HG02885 (cell line): ENCODE results near the gene NAA40.
"Not testable (repeated sequence)": the region's sequence is repeated elsewhere in the genome, so short reads cannot be mapped to it uniquely, and the experiment has no call there.

Source experiments
- ATAC-seq: cut with Tn5 transposase; IDR thresholded peaks from one replicate; pipeline ENCODE4 v1.9.1; 2021; ENCODE audit warnings: mild to moderate bottlenecking; ENCODE audit not compliant: unreplicated experiment, poor library complexity

NAA40 gene

DNA sequence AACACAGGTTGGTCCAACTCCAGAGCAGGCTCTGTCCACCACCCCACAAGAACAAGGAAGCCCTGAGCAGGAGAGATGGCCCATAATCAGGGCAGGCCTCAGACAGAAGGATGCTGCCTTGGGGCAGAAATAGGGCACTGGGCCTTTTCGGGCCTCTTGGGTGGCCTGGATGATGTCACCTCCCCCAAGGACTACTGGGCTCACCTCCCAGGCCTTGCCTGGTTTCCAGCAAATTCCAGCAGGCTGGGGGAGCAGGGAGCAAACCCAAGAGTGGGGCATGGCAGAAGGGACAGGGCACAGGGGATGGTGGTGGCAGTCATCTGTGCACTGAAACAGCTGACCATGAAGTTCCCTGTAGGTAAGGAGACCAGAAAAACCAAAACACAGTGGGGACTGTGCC lies 5.3 kb upstream of the NAA40 start:
- no peak for ATAC-seq

DNA sequence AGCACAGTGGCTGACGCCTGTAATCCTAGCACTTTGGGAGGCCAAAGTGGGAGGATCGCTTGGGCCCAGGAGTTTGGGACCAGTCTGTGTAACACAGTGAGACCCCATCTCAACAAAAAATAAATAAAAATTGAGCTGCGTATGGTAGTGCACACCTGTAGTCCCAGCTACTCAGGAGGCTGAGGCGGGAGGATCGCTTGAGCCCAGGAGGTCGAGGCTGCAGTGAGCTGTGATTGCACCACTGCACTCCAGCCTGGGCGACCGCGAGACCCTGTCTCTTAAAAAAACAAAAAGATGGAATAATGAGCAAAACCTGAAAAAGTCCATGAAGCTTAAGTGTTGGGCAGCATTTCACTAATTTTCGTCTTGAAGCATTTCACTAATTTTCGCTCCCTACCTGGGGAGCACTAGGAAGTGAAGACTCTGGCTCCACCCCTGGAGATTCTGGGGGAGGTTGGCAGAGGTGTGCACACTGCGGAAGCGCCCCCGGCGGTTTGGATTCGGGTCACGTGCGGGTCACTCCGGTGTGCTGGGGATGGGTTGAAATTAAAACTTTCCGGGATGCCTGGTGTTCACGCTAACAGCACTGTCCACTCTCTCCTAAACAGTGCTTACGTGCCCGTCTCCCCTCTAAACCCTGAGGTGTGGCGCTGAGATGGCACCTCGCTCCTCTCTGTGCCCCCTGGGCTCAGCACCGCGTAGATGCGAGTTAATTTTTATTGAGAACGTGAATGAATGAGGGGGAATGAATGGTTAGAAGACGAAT lies 906 bp upstream of the NAA40 start:
- peak; percentile 14 for ATAC-seq

DNA sequence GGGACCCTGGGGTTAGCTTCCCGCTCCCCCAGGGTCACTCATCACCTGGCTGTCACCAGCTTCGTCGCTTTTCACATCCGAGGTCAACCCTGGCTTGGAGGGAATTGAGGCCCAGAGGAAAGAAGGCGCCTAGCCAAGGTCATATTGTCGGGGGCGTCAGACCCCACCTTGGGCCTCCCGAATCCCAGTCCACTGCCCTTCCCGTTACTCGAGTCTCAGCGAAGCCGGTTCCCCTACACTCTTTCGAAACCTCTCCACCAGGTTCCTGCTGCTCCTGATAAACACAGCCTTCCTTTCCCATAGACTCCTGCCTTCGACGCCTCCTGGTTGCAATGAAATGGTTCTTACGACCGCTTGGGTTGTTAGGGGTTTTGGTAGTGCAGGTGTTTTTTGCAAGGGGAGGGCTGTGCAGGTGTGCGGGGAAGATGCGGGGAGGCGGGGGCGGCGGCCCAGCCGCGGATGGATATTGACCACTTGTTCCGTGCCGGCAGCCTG lies 642 bp downstream of the NAA40 start:
- no peak for ATAC-seq

DNA sequence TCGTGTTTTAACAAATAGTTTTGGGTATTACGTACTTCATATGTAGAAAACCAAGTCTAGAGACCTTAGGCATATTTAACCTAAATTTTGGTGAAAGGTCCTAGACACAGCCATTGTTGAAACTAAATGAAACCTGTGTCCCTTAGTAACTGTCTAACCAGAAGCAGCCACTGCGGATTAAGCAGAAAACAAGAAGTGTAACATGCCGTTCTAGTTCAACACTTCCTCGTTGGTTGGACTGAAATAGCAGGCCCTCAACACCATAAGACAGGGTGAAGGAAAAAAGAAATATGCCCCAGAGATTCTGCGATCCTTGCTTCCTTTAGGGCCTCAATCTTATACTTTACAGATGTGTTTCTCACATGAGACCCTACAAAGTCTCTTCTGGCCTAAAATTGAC lies 2.0 kb downstream of the NAA40 start:
- no peak for ATAC-seq

DNA sequence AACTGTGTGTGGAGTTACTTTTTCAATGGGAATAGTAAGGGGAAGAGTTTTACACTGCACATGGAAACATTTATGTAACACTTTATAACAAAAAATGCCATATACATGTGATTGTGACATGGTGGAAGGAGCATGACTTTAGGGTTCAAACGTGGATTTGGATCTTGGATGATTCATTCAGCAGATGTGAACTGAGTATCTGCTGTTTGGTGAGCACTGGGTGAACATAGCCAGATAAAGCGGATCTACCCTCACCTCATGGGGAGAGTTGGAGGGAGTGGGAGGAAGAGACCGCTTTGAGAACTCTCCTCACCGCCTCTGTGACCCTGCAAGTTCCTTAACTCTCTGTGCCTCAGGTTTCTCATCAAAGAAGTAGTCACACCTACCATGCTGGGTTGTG lies 3.1 kb downstream of the NAA40 start:
- no peak for ATAC-seq

DNA sequence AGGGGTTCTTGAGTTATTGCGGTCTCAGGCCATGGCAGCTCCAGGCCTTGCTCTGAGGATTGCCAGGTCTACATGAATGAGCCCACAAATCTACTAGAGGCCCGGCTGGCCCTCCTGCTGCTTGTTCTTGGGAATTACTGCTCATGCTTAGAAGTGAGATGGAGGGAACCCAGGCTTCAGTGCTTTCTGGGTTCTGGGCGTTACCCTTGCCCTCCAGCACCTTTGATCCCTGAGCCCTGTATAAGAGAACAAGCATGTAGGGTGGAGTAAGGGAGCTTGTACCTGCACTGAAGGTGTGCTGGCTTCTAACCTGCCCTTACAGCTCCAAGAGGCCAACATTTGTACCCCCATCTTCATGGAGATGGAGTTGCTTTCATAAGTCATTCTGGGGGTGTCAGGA lies 4.0 kb downstream of the NAA40 start:
- no peak for ATAC-seq

DNA sequence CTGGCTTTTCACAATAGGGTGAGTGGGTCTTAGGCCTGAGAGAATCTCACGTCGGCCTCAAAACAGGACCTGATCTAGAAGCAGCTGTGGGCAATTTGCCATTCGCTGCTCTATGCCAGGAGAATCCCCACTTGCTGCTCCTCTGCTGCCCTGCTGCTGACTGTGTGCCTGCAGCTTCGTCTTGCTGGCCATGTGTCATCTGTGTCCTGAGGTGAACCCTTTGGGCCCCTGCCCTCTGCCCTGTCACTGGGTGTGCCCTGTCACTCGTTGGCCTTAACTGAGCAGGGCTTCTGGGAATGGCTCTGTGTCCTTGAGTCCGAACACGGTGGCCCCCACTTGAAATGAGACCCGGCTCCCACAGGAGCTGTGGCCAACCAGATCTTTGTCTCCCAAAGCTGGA lies 6.2 kb downstream of the NAA40 start:
- ATAC-seq: no peak

DNA sequence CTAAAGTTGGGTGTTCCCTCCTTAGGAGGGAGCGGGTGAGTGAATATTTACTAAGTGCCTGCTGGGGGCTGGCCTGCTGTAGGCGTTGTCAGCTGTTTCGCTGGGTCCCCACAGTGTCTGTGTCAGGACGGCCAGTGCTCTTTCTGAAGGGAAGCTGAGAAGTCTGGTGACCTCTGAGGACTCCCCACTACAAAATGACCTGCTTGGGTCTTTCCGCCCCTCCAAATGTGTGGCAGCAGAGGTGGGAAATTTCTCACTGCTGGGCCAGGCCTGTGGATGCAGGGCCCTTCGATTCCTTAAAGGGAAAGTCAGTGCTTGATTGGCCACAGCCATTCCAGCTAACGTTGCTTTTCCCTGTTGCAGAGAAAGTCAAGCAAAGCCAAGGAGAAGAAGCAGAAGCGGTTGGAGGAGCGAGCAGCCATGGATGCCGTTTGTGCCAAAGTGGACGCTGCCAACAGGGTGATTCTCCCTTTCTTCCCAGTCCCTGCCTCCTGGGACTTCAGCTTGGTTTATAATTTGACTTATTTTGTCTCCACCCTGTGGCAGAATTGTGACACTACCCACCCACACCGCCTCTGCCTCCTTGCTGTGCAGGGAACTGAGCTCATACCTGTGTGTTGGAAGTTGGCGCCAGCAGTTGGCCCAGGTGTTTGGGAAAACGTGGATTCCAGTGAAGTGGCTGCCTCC lies 6.8 kb downstream of the NAA40 start:
- peak; percentile 40 for ATAC-seq

DNA sequence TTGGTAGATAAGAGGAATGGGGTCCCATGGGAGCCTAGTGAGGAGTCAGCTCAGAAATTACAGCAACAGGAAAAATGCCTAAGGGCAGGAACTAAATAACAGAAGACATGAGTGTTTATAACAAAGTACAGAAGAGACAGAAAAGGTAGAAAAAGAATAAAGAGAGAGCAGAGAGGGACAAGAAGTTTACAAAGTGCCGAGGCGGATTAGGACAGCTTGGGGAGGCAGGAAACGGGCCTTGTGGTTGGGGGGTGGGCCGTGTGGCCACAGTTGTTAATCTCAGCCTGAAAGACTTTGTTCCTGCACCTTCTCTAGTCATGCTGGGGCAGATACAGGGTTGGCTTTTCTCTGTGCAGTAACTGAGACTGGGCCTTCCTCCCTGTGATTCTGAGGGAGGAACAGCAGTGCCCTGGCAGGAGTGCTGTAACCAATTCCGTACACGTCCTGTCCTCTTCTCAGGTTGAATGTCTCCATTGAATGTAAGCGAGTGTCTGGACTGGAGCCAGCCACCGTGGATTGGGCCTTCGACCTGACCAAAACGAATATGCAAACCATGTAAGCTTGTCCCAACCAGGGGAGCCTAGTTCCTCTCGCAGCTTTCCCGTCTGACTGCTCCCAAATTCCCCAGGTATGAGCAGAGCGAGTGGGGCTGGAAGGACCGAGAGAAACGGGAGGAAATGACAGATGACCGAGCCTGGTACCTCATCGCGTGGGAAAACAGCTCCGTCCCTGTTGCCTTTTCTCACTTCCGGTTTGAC lies 13.2 kb downstream of the NAA40 start:
- ATAC-seq: peak; percentile 62

DNA sequence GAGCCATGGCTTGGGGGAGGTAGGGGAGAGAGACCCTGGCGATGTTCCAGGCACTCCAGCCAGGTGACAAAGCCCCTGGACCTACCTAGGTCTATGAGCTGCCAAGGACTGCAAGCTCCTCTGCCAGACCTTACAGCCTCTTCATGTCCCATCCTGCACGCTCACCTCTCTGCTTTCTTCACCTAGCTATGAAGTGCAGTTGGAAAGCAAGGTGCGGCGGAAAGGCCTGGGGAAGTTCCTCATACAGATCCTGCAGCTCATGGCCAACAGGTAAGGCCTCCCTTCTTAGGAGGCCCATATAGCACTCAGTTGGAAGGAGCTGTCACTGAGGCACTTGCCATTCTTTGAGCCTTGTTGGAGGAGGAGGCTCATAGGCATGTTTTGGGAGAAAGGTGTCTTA lies 13.8 kb downstream of the NAA40 start:
- no peak for ATAC-seq

DNA sequence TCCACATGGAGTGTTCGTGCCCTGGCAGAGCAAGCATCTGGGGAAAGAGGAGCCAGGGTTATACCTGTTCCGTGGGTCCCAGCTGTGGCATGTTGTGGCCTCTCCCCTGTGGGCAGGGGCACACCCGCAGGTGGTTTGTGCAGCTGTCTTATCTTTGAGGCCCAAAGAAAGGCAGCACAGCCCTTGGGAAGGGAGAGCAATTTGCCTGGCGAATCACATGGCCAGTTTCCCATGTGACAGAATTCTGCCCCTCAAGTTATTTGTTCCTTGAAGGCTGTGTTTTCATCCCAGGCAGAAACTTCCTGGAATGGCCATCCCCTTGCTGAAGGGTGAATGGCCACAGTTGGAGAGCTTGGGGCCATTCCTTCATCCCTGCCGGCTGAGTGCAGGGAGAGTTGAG lies 19.2 kb downstream of the NAA40 start:
- ATAC-seq: no peak

DNA sequence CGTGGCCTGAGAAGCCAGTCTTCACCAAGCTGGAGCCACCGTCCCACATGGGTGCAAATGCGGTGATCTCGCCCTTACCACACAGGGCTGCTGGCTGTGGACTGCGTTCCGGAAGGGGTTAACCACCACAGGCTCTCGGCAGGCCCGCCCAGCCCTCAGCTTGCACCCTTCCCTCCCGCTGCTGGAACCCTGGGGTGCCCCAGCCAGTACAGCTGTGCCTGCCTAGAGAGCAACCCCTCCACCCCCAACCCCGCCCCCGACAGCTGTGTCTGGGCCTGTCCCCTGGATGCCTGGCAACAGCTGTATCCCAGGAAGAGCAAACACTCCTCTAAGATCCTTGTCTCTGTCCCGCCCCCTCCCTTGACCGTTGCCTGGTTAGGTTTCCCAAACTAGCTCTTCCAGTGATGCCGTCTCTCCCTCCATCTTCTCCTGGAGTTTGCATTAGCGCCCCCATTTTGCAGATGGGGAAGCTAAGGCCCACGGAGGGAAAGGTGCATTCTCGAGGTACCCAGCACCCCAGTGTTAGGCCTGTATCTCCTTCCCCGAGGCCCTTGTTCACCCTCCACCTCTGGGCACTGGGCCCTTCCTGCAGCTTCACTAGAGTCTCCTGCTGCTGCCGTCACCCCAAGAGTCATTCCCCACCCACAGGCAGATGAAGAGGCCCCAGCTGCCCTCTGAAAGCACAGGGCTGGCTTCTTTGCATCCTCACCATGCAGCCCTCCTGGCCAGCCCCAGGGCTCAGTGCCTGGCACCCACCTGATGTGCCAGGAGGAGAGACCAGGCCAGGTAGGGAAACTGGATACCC lies 23.0 kb downstream of the NAA40 start:
- no peak for ATAC-seq

DNA sequence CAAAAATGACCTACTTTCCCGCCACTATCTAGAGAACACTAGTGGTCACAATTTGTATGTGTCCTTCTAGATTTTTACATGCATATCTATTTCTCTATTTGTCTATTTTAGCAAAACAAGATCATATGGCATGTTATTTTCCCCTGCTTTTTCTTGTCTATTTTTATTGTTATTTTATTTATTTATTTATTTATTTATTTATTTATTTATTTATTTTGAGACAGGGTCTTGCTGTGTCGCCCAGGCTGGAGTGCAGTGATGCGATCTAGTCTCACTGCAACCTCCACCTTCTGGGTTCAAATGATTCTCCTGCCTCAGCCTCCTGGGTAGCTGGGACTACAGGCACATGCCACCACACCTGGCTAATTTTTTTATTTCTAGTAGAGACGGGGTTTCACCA lies 25.1 kb downstream of the NAA40 start:
- not testable (repeated sequence) for ATAC-seq

DNA sequence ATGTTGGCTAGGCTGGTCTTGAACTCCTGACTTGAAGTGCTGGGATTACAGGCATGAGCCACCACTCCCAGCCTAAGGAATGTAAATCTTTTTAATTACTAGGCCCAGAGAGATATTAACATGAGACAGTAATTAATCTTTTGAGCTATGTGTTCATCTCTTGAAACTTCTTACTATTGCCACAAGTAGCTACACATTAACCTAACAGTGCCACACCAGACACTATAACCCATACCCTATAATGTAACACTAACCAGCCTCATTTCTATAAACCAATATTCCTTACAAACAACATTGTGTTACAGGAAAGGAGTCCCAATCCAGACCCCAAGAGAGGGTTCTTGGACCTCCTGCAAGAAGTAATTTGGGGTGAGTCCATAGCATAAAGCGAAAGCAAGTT lies 27.6 kb downstream of the NAA40 start:
- ATAC-seq: no peak

DNA sequence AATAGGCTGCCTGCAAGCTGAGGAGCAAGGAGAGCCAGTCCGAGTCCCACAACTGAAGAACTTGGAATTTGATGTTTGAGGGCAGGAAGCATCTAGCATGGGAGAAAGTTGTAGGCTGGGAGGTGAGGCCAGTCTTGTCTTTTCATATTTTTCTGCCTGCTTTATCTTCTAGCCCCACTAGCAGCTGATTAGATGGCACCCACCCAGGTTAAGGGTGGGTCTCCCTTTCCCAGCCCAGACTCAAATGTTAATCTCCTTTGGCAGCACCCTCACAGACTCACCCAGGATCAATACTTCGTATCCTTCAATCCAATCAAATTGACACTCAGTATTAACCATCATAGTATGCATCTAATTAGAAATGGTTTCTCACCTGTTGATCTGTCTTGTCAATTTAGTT lies 30.7 kb downstream of the NAA40 start:
- no peak for ATAC-seq

DNA sequence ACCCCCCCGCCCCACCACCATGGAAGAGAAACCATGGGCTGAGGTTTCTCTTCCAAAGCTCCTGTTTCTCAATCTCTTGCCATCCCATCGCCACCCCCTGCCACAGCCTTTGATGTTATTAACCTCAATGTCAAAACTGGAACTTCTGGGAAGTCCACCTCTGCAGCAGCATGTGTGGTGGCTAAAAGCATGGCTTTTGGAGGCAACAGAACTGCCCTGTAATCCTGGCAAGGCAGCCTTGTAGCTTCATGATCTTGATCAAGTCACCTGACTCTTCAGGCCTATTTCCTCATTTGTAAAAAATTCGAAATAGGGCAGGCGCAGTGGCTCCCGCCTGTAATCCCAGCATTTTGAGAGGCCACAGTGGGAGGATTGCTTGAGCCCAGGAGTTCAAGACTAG lies 32.1 kb downstream of the NAA40 start:
- ATAC-seq: no peak

DNA sequence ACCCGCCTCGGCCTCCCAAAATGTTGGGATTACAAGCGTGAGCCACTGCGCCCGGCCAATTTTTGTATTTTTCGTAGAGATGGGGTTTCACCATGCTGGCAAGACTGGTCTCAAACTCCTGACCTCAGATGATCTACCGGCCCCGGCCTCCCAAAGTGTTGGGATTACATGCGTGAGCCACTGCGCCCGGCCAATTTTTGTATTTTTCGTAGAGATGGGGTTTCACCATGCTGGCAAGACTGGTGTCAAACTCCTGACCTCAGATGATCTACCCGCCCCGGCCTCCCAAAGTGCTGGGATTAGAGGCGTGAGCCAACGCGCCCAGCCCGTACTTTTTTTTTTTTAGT lies 35.1 kb downstream of the NAA40 start:
- not testable (repeated sequence) for ATAC-seq

DNA sequence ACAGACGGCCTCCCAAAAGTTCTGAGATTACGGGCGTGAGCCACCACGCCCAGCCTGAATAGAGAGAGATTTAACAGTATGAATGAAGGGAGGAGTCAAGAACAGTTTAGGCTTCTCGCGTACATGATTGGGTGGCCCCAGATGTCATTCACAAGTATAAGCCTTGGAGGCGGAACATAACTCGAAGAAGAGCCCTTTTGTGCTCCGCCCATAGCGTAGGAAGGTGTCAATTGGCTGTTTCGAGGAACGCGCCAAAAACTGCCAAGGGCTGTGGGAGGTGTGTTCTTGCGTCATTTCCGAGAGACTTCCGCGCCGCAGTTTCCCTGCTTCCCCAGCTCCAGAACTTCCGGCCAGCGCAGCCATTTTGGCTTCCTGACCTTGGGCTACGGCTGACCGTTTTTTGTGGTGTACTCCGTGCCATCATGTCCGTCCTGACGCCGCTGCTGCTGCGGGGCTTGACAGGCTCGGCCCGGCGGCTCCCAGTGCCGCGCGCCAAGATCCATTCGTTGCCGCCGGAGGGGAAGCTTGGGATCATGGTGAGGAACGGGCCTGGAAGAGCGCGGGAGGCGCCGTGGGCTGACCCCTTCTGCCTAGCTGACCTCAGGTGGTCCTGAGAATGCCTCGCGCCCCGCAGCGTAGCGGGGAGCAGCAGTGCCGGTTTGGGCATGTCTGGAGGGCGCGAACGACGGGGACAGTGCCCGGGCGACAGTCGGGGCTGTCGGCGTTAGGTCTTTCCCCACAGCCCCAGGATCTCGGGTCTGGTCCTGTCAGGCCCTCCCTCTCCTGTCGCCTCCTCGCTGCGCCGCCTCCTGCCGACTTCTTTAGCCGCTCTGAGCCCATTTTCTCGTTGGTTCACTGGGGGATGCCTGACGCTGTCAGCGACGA lies 35.7 kb downstream of the NAA40 start, which contains the start of gene COX8A:
COX8A (plus strand) TSS at position 362 of the 885 bp plus-strand sequence; CDS start at position 423, 61 bp downstream.
- ATAC-seq: peak; percentile 96

DNA sequence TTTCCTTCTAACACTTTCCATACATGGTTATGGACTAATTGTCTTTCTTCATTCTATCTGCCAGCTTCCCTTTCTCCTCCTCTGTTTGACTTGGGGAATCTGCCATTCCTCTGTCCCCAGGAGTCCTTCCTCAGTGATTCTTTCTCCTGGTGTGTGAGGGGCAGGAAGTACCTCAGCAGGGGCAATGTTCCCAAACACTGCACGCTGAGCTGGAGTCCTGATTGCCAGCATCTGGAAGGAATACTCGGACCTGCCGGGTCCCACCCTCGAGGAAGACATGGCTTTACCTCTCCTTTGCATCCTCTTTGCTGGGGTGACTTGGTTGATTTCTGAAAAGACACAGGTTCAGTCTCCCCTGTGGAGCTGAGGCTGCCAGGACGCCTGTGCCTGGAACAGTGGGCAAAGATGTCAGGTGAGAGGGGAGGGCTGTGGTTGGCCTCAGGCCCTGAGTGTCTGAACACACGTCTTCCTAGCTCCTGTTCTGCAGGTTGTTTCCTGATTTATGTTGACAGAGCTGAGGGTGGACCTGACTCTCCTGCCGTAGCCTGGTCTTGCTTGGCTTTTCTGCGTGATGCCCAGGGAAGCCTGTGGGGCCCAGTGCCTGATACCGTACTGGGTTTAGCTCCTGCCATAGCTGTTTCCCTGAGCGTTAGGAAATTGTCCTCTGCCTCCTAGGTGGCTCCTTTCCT lies 39.9 kb downstream of the NAA40 start:
- ATAC-seq: no peak
